IMR-90 (cell line): ENCODE data around the gene PFAS. TPM values are rescaled to one million over a fixed set of nuclear protein-coding genes. Genes with fewer than 3 reads are reported as not detected.

Experiments used
- ATAC-seq: fragments of 200-7000 bp; cut with Tn5 transposase; 2 replicates; pipeline ENCODE4 v1.9.1; 2020; ENCODE audit warnings: low read depth, mild to moderate bottlenecking, moderate library complexity
- BruUV-seq: library from RNA; stranded (reverse); fragments of 400-500 nt; replicated peaks from 2 replicates; lab custom pipeline; 2021; lab: Mats Ljungman, UMichigan
- CTCF ChIA-PET: fragments of 300-600 bp; formaldehyde crosslinking; extraction: SDS; loops from one replicate; lab custom pipeline; 2021; ENCODE audit warnings: antibody characterized with exemption; lab: Yijun Ruan, JAX
- POLR2A ChIA-PET: fragments of 300-600 bp; sonication (Branson Sonifier 250); formaldehyde crosslinking; loops from one replicate; lab custom pipeline; 2022; ENCODE audit warnings: antibody characterized with exemption; ENCODE audit not compliant: unreplicated experiment; lab: Charles Lee
- DNase-seq: peaks from one replicate; pipeline ENCODE4 v3.0.0; 2013
- H2AFZ ChIP-seq: replicated peaks from 2 replicates; pipeline ENCODE3; 2013; ENCODE audit warnings: low read length, mild to moderate bottlenecking; ENCODE audit not compliant: poor library complexity
- H2AK5ac ChIP-seq: 2 replicates; pipeline ENCODE4 v1.6.1; 2013; ENCODE audit warnings: low read depth, low read length, inconsistent platforms
- H2AK9ac ChIP-seq: replicated peaks from 2 replicates; pipeline ENCODE3; 2013; ENCODE audit warnings: mild to moderate bottlenecking, low read depth, low read length, moderate library complexity; ENCODE audit not compliant: poor library complexity
- H2BK120ac ChIP-seq: 2 replicates; pipeline ENCODE4 v1.6.1; 2013; ENCODE audit warnings: low read depth, low read length, inconsistent platforms
- H2BK15ac ChIP-seq: 3 replicates; pipeline ENCODE4 v1.6.1; 2013; ENCODE audit warnings: low read depth, low read length, inconsistent platforms
- H2BK20ac ChIP-seq: 2 replicates; pipeline ENCODE4 v1.6.1; 2013; ENCODE audit warnings: low read depth, mild to moderate bottlenecking, inconsistent platforms, low read length, moderate library complexity
- H2BK5ac ChIP-seq: 2 replicates; pipeline ENCODE4 v1.6.1; 2013; ENCODE audit warnings: mild to moderate bottlenecking, low read depth, low read length, inconsistent platforms; ENCODE audit not compliant: poor library complexity, severe bottlenecking
- H3K14ac ChIP-seq: replicated peaks from 2 replicates; pipeline ENCODE4 v1.6.1; 2013; ENCODE audit warnings: low read depth, low read length, inconsistent platforms
- H3K18ac ChIP-seq: 2 replicates; pipeline ENCODE4 v1.6.1; 2013; ENCODE audit warnings: low read depth, low read length, control low read depth
- H3K23ac ChIP-seq: 2 replicates; pipeline ENCODE4 v1.6.1; 2013; ENCODE audit warnings: low read depth, low read length, inconsistent platforms
- H3K27ac ChIP-seq: 2 replicates; pipeline ENCODE4 v1.5.1; 2013; ENCODE audit warnings: mild to moderate bottlenecking, control low read depth, low read length; ENCODE audit not compliant: insufficient read depth
- H3K27me3 ChIP-seq: 2 replicates; pipeline ENCODE4 v1.6.1; 2013; ENCODE audit warnings: low read length; ENCODE audit not compliant: control insufficient read depth, insufficient read depth
- H3K36me3 ChIP-seq: 2 replicates; pipeline ENCODE4 v1.6.1; 2013; ENCODE audit warnings: low read length, mixed read lengths; ENCODE audit not compliant: control insufficient read depth, insufficient read depth
- H3K4ac ChIP-seq: 2 replicates; pipeline ENCODE4 v1.6.1; 2013; ENCODE audit warnings: low read depth, low read length, inconsistent platforms
- H3K4me1 ChIP-seq: 2 replicates; pipeline ENCODE4 v1.6.1; 2013; ENCODE audit warnings: low read length, mixed read lengths; ENCODE audit not compliant: control insufficient read depth, insufficient read depth
- H3K4me2 ChIP-seq: 2 replicates; pipeline ENCODE4 v1.6.1; 2013; ENCODE audit warnings: low read depth, mild to moderate bottlenecking, control low read depth, low read length, moderate library complexity
- H3K4me3 ChIP-seq: 2 replicates; pipeline ENCODE4 v1.5.1; 2013; ENCODE audit warnings: low read depth, mild to moderate bottlenecking, control low read depth, low read length, moderate library complexity; ENCODE audit not compliant: insufficient read depth
- H3K56ac ChIP-seq: 2 replicates; pipeline ENCODE4 v1.6.1; 2013; ENCODE audit warnings: low read length, inconsistent platforms; ENCODE audit not compliant: insufficient read depth; ENCODE audit errors: extremely low read depth
- H3K79me1 ChIP-seq, 2 experiments: 2 replicates each; pipeline ENCODE4 v1.6.1; 2013; ENCODE audit warnings: low read length in 2 of 2, inconsistent platforms in 1 of 2, low read depth in 1 of 2
- H3K9ac ChIP-seq: 2 replicates; pipeline ENCODE4 v1.6.1; 2013; ENCODE audit warnings: low read depth, low read length, control low read depth
- H3K9me1 ChIP-seq: 2 replicates; pipeline ENCODE4 v1.6.1; 2013; ENCODE audit warnings: low read length, inconsistent platforms; ENCODE audit not compliant: insufficient read depth
- H3K9me3 ChIP-seq: 2 replicates; pipeline ENCODE4 v1.6.1; 2013; ENCODE audit warnings: low read length; ENCODE audit not compliant: control insufficient read depth, insufficient read depth
- H4K20me1 ChIP-seq: 2 replicates; pipeline ENCODE4 v1.6.1; 2013; ENCODE audit warnings: low read length, inconsistent platforms; ENCODE audit not compliant: insufficient read depth
- H4K5ac ChIP-seq: 2 replicates; pipeline ENCODE4 v1.6.1; 2013; ENCODE audit warnings: mild to moderate bottlenecking, low read depth, low read length, control low read depth
- H4K8ac ChIP-seq, 2 experiments: 2 replicates each; pipeline ENCODE4 v1.6.1; 2013; ENCODE audit warnings: low read depth in 2 of 2, low read length in 2 of 2, control low read depth in 1 of 2, inconsistent platforms in 1 of 2
- H4K91ac ChIP-seq: 2 replicates; pipeline ENCODE4 v1.6.1; 2013; ENCODE audit warnings: low read depth, low read length, inconsistent platforms; ENCODE audit not compliant: insufficient read depth
- MAFK ChIP-seq: IDR thresholded peaks from 2 replicates; pipeline ENCODE4 v1.6.1; 2012; ENCODE audit warnings: low read depth, low read length, improper control_type of control experiment
- MAZ ChIP-seq: IDR thresholded peaks from 2 replicates; pipeline ENCODE4 v1.6.1; 2012; ENCODE audit warnings: low read depth, mild to moderate bottlenecking, low read length, improper control_type of control experiment, moderate library complexity, borderline replicate concordance
- RAD21 ChIP-seq: IDR thresholded peaks from 2 replicates; pipeline ENCODE4 v1.6.1; 2012; ENCODE audit warnings: low read length, improper control_type of control experiment
- WGBS, 2 experiments: methylation state at CpG; one replicate each; pipeline versions ENCODE4 v1.1.5 to v1.1.7; 2013; ENCODE audit warnings: missing lambda C conversion rate in 2 of 2; ENCODE audit not compliant: insufficient read length in 1 of 2; ENCODE audit errors: extremely low coverage in 2 of 2; 5-methylcytosine and 5-hydroxymethylcytosine counted together
- dilution Hi-C: fragments of 300-500 bp; cut with HindIII; formaldehyde crosslinking; loops from one replicate; pipeline ENCODE4 v1.14.3; 2018; ENCODE audit warnings: low sequenced_read_pairs; ENCODE audit not compliant: unreplicated experiment
- in situ Hi-C: fragments of 300-500 bp; cut with MboI; formaldehyde crosslinking; loops from 3 replicates; pipeline ENCODE4 v1.14.3; 2019; ENCODE audit warnings: low sequenced_read_pairs, inconsistent platforms, mixed read lengths
- intact Hi-C: fragments of 100-400 bp; cut with micrococcal nuclease; formaldehyde crosslinking; loops from 2 replicates; pipeline ENCODE4 v1.10.0; 2022
- polyA plus RNA-seq, 3 experiments: library from polyadenylated mRNA; depleted of rRNA; stranded (reverse); fragments of >200 nt; gene quantifications; 2 replicates each; pipeline ENCODE4 v1.2.3, GENCODE V29; 2012; ENCODE audit warnings: low replicate concordance in 1 of 3
- total RNA-seq: library from RNA; depleted of rRNA; stranded (reverse); fragments of >200 nt; gene quantifications from 2 replicates; pipeline ENCODE4 v1.2.3, GENCODE V29; 2012

PFAS gene
- total and polyA plus RNA-seq, 2 of the 4 experiments (the other 2 are of a cell fraction): 20.7 to 26.2 TPM

- H3K14ac ChIP-seq: no peak overlapping the region
- peaks cover 6% of the 10 kb centered on the region; the same call in 1 of the 2 replicates for H3K9me1 ChIP-seq
- ChIA-PET CTCF (no interaction called here), POLR2A (no interaction called here)
- H3K4ac ChIP-seq: no peak overlapping the region
- H3K79me1 ChIP-seq: peaks cover 0 to 4% of the 10 kb centered on the region in 2 experiments; a peak in 1 of 4 replicates
- no peak overlapping the region for H3K4me3 ChIP-seq
- no peak overlapping the region for H3K27ac ChIP-seq
- in situ Hi-C loops (no loop called here), dilution Hi-C loops (no loop called here), intact Hi-C loops (no loop called here)
- H3K36me3 ChIP-seq: no peaks in the 10 kb centered on the region
- H2BK15ac ChIP-seq: no peak overlapping the region
- H2AFZ ChIP-seq: no peak overlapping the region
- ATAC-seq: no peak
- no peak for DNase-seq
- no peak overlapping the region for H3K56ac ChIP-seq
- no TSS peak for BruUV-seq
- H3K9me3 ChIP-seq: no peaks in the 10 kb centered on the region
- no peak overlapping the region for H2AK9ac ChIP-seq
- no peak overlapping the region for H3K4me2 ChIP-seq
- H2AK5ac ChIP-seq: 0 out of 2 replicates have a peak overlapping the region, but pooled peaks have one; percentile 43
- H3K23ac ChIP-seq: no peak overlapping the region
- H4K8ac ChIP-seq: no peak overlapping the region
- no peak overlapping the region for H2BK120ac ChIP-seq
- H2BK5ac ChIP-seq: no peak overlapping the region
- no peaks in the 10 kb centered on the region for H4K20me1 ChIP-seq
- no CpG with 5 or more reads among the region's 7 CpGs for whole genome bisulfite sequencing, 2 experiments
- peaks cover 4% of the 10 kb centered on the region for H3K4me1 ChIP-seq
- H4K5ac ChIP-seq: no peak overlapping the region
- no peak for TF ChIP-seq MAZ
- no peak for TF ChIP-seq MAFK
- no peak for TF ChIP-seq RAD21
- H4K91ac ChIP-seq: no peak overlapping the region
- no peak overlapping the region for H3K18ac ChIP-seq
- H3K9ac ChIP-seq: no peak overlapping the region
- no peaks in the 10 kb centered on the region for H3K27me3 ChIP-seq
- H2BK20ac ChIP-seq: no peak overlapping the region
Observed at GRCh38 chr17:8277317-8277716, 28.2 kb downstream of the PFAS start.
